HG03460 (cell line): ENCODE data around the gene RSAD1.
"Not testable (repeated sequence)": the region's sequence is repeated elsewhere in the genome, so short reads cannot be mapped to it uniquely, and the experiment has no call there.

Experiments
- ATAC-seq: cut with Tn5 transposase; IDR thresholded peaks from one replicate; pipeline ENCODE4 v1.9.1; 2021; ENCODE audit not compliant: unreplicated experiment

The RSAD1 gene

GRCh38 chr17:50471009-50471905 is 7.4 kb upstream of the RSAD1 start:
- no peak for ATAC-seq

GRCh38 chr17:50472286-50472685 is 6.4 kb upstream of the RSAD1 start:
- ATAC-seq: no peak

GRCh38 chr17:50472761-50473161 is 5.9 kb upstream of the RSAD1 start:
- ATAC-seq: not testable (repeated sequence)

- ATAC-seq: no peak
These were observed 4.8 kb upstream of the RSAD1 start for GRCh38 chr17:50473901-50474300.

- ATAC-seq: no peak
These were observed 4.1 kb upstream of the RSAD1 start for GRCh38 chr17:50474523-50474922.

GRCh38 chr17:50475362-50475761 is 3.3 kb upstream of the RSAD1 start:
- no peak for ATAC-seq

GRCh38 chr17:50475775-50476544 is 2.7 kb upstream of the RSAD1 start:
- ATAC-seq: not testable (repeated sequence)

- no peak for ATAC-seq
These were observed 1.9 kb upstream of the RSAD1 start for GRCh38 chr17:50476545-50477315.

- ATAC-seq: no peak
These were observed 684 bp upstream of the RSAD1 start for GRCh38 chr17:50477976-50478375.

- no peak for ATAC-seq
These were observed 972 bp downstream of the RSAD1 start for GRCh38 chr17:50479522-50480141.

GRCh38 chr17:50480142-50480764 is 1.6 kb downstream of the RSAD1 start:
- no peak for ATAC-seq

GRCh38 chr17:50480854-50481490 is 2.3 kb downstream of the RSAD1 start:
- ATAC-seq: no peak

GRCh38 chr17:50481648-50482047 is 3.0 kb downstream of the RSAD1 start:
- ATAC-seq: no peak

GRCh38 chr17:50482110-50482509 is 3.5 kb downstream of the RSAD1 start:
- no peak for ATAC-seq

GRCh38 chr17:50482516-50482915 is 3.9 kb downstream of the RSAD1 start:
- no peak for ATAC-seq

GRCh38 chr17:50483266-50483665 is 4.6 kb downstream of the RSAD1 start:
- ATAC-seq: no peak

- ATAC-seq: no peak
These were observed 5.9 kb downstream of the RSAD1 start for GRCh38 chr17:50484386-50485155.

- no peak for ATAC-seq
These were observed 8.8 kb downstream of the RSAD1 start for GRCh38 chr17:50487213-50488096.
